Middle frontal gyrus (tissue), 1 donor: ENCODE measurements around the gene CST7.

ENCODE experiments used
- DNase-seq: peaks from one replicate; pipeline ENCODE4 v3.0.0-alpha.2; 2015; ENCODE audit warnings: low spot score; ENCODE audit errors: extremely low spot score

CST7 gene

GRCh38 chr20:24963672-24964505 lies 14.8 kb downstream of the CST7 start:
- no peak for DNase-seq

DNA sequence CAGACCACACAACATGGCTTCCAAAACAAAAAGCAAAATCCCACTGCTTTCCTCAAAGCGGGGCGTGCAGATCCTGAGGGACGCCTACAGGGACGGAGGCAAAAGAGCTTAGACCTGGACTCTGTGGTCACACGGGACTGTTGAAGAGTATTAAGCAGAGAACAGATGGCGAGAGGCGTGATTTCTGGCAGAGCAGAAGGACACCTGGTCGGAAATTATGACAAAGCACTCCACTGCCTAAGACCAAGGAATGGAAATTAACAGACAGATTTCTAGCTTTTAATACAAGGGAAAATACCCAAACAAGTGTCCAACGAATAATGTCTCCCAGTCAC lies 15.4 kb downstream of the CST7 start:
- DNase-seq = no peak

GRCh38 chr20:24965065-24965919 lies 16.2 kb downstream of the CST7 start:
- no peak for DNase-seq

DNA sequence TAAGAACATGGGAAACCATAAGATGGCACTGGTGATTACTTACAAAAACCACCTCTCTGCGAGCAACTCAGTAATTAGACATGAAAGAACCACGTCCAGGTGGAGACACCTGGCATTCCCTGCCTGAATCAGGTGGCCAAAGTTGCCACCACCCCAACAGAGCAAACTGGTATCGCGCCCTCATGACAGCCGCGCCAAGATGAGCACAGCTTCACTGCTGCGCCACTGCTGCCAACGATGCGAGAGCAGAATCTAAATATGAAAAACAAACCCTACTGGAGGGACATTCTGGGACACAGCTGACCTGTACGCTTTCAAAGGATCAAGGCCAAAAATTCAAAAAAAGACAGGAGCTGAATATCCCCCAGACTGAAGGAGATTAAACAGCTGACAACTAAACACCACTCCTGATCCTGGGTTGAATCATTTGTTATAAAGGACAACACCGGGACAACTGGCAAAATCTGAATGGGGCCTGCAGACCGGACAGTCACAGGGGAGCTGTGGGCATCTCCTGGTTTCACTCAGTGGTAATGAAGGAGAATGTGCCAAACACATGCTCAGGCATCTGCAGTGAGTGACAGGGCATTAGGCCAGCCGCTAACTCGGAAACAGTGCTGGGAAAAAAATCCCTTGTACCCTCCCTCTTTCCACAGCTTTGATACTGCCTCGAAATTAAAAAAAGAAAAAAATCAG lies 17.4 kb downstream of the CST7 start:
- DNase-seq = no peak

- DNase-seq = no peak
These were observed 19.3 kb downstream of the CST7 start for GRCh38 chr20:24968278-24968800.

- DNase-seq = no peak
These were observed 20.3 kb downstream of the CST7 start for GRCh38 chr20:24969186-24970029.

GRCh38 chr20:24970030-24970553 lies 21.0 kb downstream of the CST7 start:
- no peak for DNase-seq

DNA sequence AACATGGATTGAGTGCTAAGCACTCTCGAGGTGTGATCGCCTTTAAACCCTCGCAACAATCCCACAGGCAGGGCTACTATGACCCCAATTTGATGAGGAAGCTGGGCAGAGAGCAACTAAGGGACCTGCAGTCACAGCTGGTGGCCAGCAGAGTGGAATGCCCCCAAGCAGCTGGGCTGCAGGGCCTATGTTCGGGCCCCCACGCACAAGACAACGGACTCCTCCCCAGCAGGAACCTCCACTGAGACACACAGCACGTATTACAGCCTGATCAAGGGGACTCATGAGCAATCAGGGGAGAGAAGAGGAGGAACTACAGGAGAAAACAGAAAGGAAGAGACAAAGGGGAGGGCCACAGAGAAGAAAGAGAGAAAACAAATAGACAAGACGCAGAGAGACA lies 21.7 kb downstream of the CST7 start:
- DNase-seq = no peak

DNA sequence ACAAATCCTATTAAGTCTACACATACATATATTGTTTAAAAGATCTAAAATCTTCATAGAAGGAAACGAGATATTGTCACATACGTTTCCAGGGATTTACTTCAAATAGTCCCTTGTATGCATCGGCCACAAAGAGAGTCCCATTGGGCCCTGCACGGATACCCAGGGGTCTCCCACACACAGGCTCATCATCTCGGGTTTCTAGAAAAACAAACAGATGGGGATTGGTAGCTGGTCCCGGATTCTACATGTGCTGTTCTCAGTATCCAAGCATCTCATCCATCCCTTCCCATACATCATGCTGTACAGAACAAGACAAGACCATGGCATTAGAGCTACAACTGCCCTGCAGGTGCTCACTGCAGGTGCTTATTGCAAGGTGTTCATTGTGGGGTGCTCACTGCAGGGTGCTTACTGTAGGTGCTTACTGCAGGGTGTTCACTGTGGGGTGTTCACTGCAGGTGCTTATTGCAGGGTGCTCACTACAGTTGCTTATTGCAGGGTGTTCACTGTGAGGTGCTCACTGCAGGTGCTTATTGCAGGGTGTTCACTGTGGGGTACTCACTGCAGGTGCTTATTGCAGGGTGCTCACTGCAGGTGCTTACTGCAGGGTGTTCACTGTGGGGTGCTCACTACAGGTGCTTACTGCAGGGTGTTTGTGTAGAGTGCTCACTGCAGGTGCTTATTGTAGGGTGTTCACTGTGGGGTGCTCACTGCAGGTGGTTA lies 22.5 kb downstream of the CST7 start:
- DNase-seq = no peak

DNA sequence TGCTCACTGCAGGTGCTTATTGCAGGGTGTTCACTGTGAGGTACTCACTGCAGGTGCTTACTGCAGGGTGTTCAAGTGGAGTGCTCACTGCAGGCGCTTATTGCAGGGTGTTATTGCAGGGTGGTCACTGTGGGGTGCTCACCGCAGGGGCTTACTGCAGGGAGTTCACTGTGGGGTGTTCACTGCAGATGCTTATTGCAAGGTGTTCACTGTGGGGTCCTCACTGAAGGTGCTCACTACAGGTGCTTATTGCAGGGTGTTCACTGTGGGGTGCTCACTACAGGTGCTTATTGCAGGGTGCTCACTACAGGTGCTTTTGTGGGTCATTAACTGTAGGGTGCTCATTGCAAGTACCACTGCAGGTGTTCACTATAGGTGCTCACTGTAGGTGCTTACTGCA lies 23.3 kb downstream of the CST7 start:
- DNase-seq = no peak

DNA sequence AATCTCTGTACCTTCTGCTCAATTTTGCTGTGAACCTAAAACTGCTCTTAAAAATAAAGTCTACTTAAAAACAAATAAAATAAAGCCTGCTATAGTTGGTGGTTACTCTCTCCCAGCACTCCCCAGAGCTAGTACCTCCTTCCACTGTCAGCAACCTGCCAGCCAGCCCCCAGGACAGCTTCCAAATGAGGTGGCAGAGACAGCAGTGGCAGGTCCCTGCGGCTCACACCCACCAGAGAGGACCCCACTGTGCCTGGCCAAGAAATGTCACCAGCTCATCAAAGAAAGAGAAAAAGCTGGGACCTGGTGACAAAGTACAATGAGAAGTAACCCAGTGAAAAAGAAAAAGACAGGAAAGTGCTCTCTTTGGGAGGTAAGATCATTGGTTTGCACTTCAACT lies 28.3 kb downstream of the CST7 start:
- DNase-seq = no peak

DNA sequence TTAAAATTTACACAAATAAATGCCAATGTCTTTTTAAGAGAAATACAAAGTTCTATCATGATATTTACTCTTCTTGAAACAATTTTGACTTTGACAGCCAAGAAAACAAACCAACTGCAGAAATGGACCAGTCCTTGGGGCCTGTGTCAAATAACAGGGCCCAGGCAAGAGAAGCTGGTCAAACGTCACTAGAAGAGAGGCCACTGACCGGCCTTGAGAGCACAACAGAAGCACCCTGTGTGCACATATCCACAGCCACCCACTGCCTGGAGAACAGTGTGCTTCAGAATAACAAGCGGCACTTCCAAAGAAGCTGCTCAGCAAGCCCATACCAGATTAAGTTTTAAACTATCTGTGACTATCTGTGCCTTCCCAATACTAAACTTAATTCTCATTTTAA lies 28.7 kb downstream of the CST7 start:
- DNase-seq = no peak

DNA sequence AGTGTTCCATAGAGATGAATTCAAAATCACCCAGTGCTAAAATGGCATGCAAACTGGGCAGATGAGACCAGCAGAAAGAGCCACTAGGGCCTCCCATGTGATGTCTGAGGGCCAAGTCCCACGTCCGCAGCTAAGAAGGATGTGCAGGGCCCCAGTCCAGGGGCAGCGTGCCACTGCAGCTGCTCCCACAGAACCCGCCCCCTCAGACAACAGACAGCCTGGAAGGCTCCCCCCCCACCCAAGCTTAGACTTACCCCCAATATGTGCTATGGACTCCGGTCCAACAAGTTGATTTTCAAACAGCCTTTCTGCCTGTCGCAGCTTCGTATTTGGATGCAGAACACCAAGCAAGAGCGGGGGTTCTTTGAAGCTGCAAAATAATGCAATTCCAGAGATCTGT lies 29.4 kb downstream of the CST7 start:
- no peak for DNase-seq

DNA sequence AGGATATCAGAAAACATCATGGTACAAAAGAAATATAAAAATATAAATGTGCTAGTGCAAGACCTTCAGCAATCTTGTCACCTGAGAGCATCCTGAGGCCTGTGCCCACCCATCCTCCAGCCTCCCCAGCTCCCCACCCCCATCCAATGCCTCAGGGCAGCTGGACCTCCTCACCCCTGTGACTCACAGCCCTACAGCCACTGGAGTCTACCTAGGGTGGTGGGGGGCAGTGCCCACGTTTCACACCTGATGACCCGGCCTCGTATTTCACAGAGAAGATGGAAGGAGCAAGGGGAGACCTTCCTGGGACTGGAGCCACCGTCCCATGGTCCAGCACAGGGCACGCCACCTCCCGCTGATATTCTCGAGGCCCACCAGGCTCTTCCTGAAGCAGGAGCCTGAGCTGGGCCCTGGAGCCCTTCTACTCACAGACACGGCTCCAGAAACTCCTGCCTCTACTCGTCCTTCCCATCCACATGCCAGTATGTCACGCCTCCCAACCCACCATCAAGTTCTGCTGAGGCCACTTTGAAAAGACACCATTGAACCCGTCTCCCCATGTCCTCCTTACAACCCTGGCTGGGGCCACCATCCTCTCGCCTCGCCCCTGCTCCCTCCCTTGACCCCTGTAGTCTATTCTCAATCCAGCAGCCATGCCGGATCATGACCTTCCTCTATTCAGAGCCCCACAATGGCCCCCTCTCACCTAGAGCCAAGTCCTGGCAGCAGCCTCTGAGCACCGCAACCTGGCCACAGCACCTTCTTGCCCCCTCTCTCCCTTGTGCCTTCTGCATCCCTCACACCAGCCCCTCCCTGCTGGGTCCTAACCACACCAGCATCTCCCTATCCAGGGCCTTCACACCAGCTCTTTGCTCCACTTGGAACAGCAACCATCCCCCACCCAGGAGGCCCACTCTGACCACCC lies 30.2 kb downstream of the CST7 start:
- no peak for DNase-seq

DNA sequence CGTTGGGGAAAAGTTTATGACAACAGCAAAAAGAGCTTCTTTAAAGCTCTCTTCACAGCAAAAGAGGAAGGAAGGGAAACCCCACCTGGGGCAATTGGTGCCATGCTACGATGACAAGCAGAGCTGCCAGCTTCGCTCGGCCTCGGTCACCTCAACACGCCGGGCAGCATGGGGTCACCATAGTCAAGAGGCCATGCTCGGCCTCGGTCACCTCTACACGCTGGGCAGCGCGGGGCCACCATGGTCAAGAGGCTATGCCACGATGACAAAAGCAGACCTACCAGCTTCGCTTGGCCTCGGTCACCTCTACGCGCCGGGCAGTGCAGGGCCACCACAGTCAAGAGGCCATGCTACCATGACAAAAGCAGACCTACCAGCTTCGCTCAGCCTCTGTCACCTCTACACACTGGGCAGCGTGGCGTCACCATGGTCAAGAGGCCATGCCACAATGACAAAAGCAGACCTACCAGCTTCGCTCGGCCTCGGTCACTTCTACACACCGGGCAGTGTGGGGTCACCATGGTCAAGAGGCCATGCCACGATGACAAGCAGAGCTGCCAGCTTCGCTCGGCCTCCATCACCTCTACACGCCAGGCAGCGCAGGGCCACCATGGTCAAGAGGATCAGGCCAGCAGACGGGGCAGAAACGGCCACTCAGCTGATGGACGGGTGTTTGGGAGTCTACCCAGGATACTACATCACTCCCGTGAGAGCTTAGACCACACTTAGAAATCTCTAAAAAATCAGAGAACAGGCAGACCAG lies 31.4 kb downstream of the CST7 start:
- no peak for DNase-seq

DNA sequence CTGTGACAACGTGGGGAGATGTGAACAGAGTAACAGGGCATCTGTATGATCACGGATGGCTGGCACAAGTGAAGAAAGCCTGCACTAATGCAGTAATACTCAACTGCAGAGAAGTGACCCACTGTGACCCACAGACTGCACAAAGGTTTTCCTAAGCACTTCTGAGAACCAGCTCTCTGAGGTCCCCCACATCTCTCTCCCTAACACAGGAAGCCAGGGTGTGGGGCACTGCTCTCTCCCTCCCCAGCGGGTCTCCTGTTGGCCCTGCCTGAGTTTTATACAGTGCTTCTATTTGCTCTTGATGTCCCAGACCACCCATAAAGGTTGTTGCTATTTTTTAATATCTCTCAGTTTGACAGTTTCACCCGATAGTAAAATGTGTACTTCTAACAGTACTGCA lies 32.2 kb downstream of the CST7 start:
- DNase-seq = no peak

DNA sequence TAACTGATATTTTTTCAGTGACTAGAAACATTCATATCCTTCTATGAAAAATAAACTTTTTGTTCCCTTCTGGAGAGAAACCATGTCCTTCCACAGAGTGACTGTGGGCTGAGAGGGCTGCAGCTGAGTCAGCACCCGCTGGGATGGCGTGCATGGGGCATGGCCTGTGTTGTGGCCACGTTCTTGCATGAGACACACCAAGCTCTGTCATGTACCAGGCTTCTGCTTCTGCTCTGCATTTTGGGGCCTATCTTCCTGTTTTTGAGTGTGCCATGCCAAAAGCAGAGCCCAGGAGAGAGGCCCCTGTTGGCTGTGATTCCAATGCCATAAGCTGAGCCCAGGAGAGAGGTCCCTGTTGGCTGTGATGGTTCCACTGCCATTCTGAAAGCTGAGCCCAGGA lies 32.7 kb downstream of the CST7 start:
- no peak for DNase-seq

- no peak for DNase-seq
These were observed 34.8 kb downstream of the CST7 start for GRCh38 chr20:24983896-24984295.
